ENCODE measurements around the gene NR5A1.

The NR5A1 gene

DNA sequence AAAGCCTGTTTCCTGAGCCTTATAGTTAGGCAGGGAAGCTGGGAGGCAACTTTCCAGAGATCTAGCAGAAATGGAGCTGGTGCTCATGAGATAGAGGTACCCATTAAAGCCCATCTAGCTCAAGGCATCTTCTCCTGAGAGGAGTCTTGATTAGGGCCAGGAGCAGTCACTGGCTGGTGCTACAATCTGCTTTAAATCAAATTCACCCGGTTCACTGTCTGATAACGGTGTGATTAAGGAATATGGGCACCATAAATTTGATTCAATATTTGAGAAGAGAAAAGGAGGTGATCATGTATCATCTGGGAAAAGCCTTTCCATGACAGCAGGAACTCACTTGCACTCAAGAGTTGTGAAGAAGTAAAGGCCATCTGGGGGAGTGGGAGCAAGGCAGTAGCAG lies 23.9 kb upstream of the NR5A1 start:
- Histone ChIP-seq H3K36me3 (ENCODE audit: low read length) (no peaks in the 10 kb centered on the region), H2AFZ (ENCODE audit: low read depth, low read length, severe bottlenecking) (no peak overlapping the region)
- no peak for TF ChIP-seq EZH2phosphoT487 (conservative IDR thresholded peaks at IDR 0.05; ENCODE audit: low read length)
- TF ChIP-seq, protein P1, sequence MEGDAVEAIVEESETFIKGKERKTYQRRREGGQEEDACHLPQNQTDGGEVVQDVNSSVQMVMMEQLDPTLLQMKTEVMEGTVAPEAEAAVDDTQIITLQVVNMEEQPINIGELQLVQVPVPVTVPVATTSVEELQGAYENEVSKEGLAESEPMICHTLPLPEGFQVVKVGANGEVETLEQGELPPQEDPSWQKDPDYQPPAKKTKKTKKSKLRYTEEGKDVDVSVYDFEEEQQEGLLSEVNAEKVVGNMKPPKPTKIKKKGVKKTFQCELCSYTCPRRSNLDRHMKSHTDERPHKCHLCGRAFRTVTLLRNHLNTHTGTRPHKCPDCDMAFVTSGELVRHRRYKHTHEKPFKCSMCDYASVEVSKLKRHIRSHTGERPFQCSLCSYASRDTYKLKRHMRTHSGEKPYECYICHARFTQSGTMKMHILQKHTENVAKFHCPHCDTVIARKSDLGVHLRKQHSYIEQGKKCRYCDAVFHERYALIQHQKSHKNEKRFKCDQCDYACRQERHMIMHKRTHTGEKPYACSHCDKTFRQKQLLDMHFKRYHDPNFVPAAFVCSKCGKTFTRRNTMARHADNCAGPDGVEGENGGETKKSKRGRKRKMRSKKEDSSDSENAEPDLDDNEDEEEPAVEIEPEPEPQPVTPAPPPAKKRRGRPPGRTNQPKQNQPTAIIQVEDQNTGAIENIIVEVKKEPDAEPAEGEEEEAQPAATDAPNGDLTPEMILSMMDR (IDR thresholded peaks at IDR 0.05; ENCODE audit: insufficient read depth, low read length, poor library complexity, severe bottlenecking), result no peak

DNA sequence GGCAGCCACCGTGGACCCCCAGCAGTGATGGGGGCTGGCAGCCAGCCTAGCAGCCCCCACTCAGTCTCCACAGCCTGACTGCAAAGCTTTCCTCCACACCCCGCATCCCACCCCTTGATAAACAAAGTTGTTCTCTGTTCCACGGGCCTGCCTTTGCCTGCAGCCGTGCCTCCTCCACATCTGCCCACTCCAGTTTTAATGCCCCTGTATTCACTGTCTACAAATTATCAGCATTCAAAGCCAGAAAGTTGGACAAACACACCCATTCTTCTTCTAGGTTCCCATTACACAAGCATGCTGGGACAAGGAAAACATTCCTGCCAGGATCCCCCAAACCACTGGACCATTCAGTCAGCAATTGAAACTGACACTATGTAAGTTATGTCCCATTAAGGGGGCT lies 23.0 kb upstream of the NR5A1 start:
- Histone ChIP-seq H3K9ac (ENCODE audit: low read length) (no peak overlapping the region), H3K36me3 (ENCODE audit: low read length) (no peaks in the 10 kb centered on the region), H3K27me3 (ENCODE audit: low read length) (no peaks in the 10 kb centered on the region), H3K79me2 (ENCODE audit: insufficient read depth, low read length) (no peaks in the 10 kb centered on the region), H3F3A (ENCODE audit: insufficient read depth) (no peaks in the 10 kb centered on the region), H3K4me2 (ENCODE audit: low read depth, low read length, poor library complexity, severe bottlenecking) (no peak overlapping the region), H4K20me1 (ENCODE audit: low read depth, low read length) (no peaks in the 10 kb centered on the region), H2AFZ (ENCODE audit: low read depth, low read length, severe bottlenecking) (no peak overlapping the region), H3K27ac (ENCODE audit: low read depth, low read length) (no peak overlapping the region), H3K9me3 (ENCODE audit: insufficient read depth, low read length) (no peaks in the 10 kb centered on the region), H3K4me3 (ENCODE audit: insufficient read depth, low read length, poor library complexity, severe bottlenecking) (no peak overlapping the region), H3K9me2 (replicated peaks; ENCODE audit: insufficient read depth, low read length) (no peaks in the 10 kb centered on the region)
- TF ChIP-seq EZH2phosphoT487 (conservative IDR thresholded peaks at IDR 0.05; ENCODE audit: low read length), result no peak

More for the DNA sequence above, 23.9 kb upstream of the NR5A1 start:
- H3K9me3 ChIP-seq (ENCODE audit: insufficient read depth, low read length), result no peaks in the 10 kb centered on the region
- H3K4me2 ChIP-seq (ENCODE audit: low read depth, low read length, poor library complexity, severe bottlenecking), result no peak overlapping the region
- no peaks in the 10 kb centered on the region for H4K20me1 ChIP-seq (ENCODE audit: low read depth, low read length)
- H3K27ac ChIP-seq (ENCODE audit: low read depth, low read length), result no peak overlapping the region
- no peaks in the 10 kb centered on the region for H3K27me3 ChIP-seq (ENCODE audit: low read length)
- H3K4me3 ChIP-seq (ENCODE audit: insufficient read depth, low read length, poor library complexity, severe bottlenecking), result no peak overlapping the region
- no peaks in the 10 kb centered on the region for H3F3A ChIP-seq (ENCODE audit: insufficient read depth)
- no peaks in the 10 kb centered on the region for H3K79me2 ChIP-seq (ENCODE audit: insufficient read depth, low read length)
- H3K9ac ChIP-seq (ENCODE audit: low read length), result no peak overlapping the region
- H3K9me2 ChIP-seq (replicated peaks; ENCODE audit: insufficient read depth, low read length), result no peaks in the 10 kb centered on the region

DNA sequence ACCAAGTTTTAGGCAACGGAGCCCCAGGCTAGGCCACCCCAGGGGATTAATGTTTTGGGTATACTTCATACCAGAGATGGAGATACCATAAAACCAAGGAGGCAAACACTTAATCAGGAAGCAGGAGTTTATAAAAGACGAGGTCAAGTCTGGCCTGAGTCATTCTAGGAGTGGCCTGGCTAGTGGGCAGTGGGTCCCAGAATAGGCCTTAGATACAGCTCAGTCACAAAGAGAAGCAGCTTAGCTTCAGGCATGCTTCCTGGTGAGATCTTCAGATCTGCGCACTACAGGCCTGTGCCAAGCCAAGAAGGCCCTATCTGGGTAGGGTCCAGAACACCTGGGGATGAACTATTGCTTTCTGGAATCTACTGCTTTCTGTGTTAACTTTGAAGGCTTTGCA lies 20.6 kb upstream of the NR5A1 start:
- Histone ChIP-seq H3K4me2 (ENCODE audit: low read depth, low read length, poor library complexity, severe bottlenecking) (no peak overlapping the region), H4K20me1 (ENCODE audit: low read depth, low read length) (no peaks in the 10 kb centered on the region), H3K36me3 (ENCODE audit: low read length) (no peaks in the 10 kb centered on the region), H3F3A (ENCODE audit: insufficient read depth) (no peaks in the 10 kb centered on the region), H3K4me3 (ENCODE audit: insufficient read depth, low read length, poor library complexity, severe bottlenecking) (no peak overlapping the region), H3K9me2 (replicated peaks; ENCODE audit: insufficient read depth, low read length) (no peaks in the 10 kb centered on the region), H3K79me2 (ENCODE audit: insufficient read depth, low read length) (no peaks in the 10 kb centered on the region), H3K9me3 (ENCODE audit: insufficient read depth, low read length) (no peaks in the 10 kb centered on the region), H3K9ac (ENCODE audit: low read length) (no peak overlapping the region), H2AFZ (ENCODE audit: low read depth, low read length, severe bottlenecking) (no peak overlapping the region), H3K27me3 (ENCODE audit: low read length) (no peaks in the 10 kb centered on the region), H3K27ac (ENCODE audit: low read depth, low read length) (no peak overlapping the region)
- TF ChIP-seq, protein P1 (IDR thresholded peaks at IDR 0.05; ENCODE audit: insufficient read depth, low read length, poor library complexity, severe bottlenecking), result no peak
- no peak for TF ChIP-seq EZH2phosphoT487 (conservative IDR thresholded peaks at IDR 0.05; ENCODE audit: low read length)

DNA sequence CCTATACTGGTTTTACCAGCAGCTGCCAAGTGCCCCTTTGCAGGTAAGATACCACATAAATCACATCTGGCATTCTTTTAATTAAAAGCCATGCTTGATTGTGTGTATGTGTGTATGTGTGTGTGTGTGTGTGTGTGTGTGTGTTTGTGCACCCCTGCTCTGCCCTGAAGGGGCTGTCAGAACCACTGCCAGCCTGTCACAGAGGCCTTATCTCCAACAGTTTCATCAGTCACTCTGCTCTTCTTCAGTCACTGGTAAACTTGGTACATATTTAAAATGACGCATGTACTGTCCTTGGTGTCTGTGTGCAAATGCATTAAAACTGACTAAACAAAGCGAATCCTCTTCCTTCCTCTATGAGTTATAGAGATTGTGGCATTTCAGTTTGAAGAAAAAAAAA lies 19.0 kb upstream of the NR5A1 start:
- no peak overlapping the region for H3K9ac ChIP-seq (ENCODE audit: low read length)
- H2AFZ ChIP-seq (ENCODE audit: low read depth, low read length, severe bottlenecking), result no peak overlapping the region
- TF ChIP-seq EZH2phosphoT487 (conservative IDR thresholded peaks at IDR 0.05; ENCODE audit: low read length), result no peak
- TF ChIP-seq, protein P1 (IDR thresholded peaks at IDR 0.05; ENCODE audit: insufficient read depth, low read length, poor library complexity, severe bottlenecking), result no peak
- no peak overlapping the region for H3K27ac ChIP-seq (ENCODE audit: low read depth, low read length)
- H3K9me3 ChIP-seq (ENCODE audit: insufficient read depth, low read length), result no peaks in the 10 kb centered on the region
- no peak overlapping the region for H3K4me2 ChIP-seq (ENCODE audit: low read depth, low read length, poor library complexity, severe bottlenecking)
- H3K27me3 ChIP-seq (ENCODE audit: low read length), result no peaks in the 10 kb centered on the region
- H3F3A ChIP-seq (ENCODE audit: insufficient read depth), result no peaks in the 10 kb centered on the region
- H3K36me3 ChIP-seq (ENCODE audit: low read length), result no peaks in the 10 kb centered on the region
- no peak overlapping the region for H3K4me3 ChIP-seq (ENCODE audit: insufficient read depth, low read length, poor library complexity, severe bottlenecking)
- H4K20me1 ChIP-seq (ENCODE audit: low read depth, low read length), result no peaks in the 10 kb centered on the region
- no peaks in the 10 kb centered on the region for H3K9me2 ChIP-seq (replicated peaks; ENCODE audit: insufficient read depth, low read length)
- no peaks in the 10 kb centered on the region for H3K79me2 ChIP-seq (ENCODE audit: insufficient read depth, low read length)
